ENCODE measurements around the gene GLIS2.
"Not testable (repeated sequence)": the region's sequence is repeated elsewhere in the genome, so short reads cannot be mapped to it uniquely, and the experiment has no call there.

Gene GLIS2

DNA sequence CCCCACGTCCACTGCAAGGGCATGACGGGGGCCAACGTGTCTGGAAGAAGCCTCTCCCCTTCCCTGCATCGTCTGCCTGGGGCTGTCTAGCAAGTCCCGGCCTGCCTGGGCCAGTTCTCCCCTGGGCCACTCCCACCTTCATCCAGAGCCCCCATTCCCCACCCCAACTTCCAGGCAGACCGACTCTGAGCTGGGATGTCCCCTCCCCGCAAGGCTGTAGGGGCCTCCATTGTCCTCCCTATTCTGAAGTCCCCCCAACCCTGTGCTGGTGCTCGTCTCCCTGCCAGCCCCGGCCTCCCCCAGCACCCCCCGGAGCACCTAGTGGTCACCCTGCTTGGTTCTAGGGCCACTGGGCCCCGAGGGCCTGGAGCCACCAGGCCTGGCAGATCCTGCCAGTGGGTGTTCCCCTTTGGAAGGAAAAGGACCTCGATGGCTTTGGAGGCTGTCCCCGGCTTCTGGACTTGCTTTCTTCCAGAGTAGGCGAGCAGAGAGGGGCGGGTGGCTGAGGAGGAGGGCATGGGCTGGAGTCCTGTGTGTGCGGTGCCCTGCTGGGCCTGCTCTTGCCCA, 4.8 kb downstream of the GLIS2 start:
- no peak for DNase-seq (ENCODE audit: low spot score)

GRCh38 chr16:4321286-4322120, 5.6 kb downstream of the GLIS2 start:
- DNase-seq (ENCODE audit: low spot score): no peak

DNA sequence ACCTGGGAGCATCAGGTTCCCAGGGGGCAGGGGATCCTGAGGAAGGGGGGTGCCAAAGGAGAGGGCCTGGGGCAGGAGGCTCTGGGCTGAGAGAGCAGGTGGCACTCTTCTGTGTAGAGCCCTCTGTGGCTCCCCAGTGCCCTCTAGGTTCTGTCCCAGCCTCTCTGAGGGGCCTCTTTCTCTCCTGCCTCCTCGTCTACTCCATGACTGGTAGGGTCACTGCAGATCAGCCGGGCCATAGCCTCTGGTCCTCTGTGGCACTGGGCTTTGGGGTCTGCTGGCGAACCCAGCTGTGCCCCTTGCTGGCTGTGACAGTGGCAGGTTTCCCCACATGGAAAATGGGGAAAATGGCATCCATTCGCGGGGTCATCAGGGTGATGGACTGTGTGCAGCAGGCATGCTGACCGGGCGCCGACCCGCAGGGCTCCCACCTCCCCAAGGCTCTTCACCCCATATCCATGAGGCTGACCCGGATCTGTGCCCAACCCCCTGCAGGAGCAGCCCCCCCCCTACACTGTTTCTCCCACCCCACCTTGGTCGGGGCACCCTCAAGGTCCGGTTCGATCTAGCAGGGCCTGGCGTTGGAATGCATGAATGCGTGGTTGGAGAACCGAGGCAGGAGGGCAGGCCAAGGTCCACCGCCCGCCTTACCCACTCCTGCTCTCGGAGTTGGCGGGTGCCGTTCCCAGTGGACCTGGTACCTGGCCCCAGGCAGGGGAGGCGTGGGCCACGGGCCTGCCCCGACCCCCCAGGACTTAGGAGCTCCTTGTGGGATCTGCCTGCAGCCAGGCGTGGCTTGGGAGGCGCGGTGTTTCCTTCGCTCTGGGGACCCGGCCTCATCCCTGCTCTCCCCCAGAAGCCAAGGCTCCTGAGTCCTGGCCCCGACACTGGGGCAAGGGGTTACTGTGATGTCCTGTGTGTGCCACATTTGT, 6.5 kb downstream of the GLIS2 start:
- no peak for DNase-seq (ENCODE audit: low spot score)

GRCh38 chr16:4323071-4323844, 7.4 kb downstream of the GLIS2 start:
- DNase-seq (ENCODE audit: low spot score): no peak

- DNase-seq (ENCODE audit: low spot score): no peak
These were observed 8.1 kb downstream of the GLIS2 start for GRCh38 chr16:4323845-4324488.

- DNase-seq (ENCODE audit: low spot score): no peak
These were observed 8.8 kb downstream of the GLIS2 start for GRCh38 chr16:4324492-4325252.

DNA sequence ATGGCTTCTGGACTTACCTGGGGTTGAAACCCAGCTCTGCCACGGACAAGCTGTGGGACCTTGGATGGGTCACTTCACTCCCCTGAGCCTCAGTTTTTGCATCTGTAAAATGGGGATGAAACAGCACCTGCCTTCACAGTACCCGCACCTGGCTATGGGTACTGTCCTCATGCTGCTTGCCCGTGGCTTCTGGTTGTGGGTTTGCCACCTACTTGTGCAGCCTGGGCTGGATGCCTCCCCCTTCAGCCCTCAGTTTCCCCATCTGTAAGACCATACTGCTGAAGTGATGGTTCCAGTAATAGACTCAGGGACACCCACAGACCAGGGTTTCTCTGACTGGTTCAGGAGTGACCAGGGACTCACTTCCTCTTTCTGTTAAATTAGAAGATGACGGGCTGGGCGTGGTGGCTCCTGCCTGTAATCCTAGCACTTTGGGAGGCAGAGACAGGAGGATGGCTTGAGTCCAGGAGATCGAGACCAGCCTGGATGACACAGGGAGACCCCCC, 9.4 kb downstream of the GLIS2 start:
- no peak for DNase-seq (ENCODE audit: low spot score)

DNA sequence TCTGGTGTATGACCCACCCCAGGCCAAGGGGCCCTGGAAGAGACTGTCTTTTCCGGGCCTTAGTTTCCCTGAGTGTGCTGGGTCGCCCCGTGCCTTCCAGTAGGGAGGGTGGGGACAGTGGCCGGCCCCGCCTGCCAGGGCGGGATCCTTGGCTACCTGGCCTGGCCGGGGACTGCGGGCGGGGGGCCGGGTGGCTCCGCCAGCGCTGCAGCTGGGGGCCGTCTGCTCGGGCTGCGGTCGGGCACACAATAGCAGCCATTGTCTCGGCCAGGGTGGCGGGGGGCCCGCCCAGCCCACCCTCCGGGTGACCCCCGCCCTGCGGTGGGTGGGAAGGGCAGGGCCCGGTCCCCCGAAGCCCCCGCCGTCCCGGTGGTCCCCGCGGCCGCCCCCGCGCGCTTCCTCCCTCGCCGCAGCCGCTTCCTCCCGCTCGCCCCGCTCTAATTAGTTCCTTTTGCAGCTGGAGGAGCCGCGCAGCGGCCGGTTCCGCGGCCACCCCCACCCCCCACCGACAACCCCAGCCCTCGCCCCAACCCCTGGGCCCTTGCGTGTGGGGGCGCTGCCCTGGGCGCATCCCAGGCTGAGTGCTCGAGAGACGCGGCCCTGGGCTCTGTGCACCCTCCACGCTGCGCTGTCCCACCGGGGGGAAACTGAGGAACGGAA, 11.6 kb downstream of the GLIS2 start:
- DNase-seq (ENCODE audit: low spot score): no peak

DNA sequence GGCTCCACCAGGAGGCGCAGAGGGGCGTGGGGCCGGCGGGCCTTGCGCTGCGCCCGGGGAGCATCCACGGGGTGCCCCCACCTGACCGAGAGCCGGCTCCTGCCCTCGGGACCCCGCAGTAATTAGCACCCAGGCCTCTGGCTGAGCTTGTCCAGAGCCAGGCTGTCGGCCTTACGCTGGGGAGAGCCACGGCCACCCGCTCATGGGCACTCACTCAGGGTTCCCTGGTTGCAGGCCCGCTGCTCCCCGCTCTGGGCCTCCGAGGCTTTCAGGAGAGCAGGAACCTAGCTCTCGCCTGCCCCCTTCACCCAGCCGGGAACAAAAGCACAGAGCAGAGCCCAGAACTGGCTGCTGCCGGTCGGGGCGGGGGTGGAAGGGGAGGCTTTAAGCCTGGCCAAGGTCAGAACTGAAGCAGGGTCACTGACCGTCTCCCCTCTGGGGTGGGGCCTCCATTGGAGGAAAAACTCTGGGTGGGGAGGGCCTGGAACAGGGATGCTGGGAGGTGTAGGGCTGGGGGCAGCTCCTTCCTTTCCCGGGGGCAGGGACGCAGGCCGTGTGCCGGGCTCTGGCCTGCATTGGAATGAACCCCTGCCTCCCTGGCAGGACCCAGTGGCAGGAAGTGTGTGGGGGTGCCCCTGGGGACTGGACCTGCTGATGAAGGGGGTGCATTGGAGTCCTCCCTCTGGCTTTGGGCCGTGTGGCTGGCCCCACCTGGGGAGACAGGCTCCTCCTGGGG, 12.3 kb downstream of the GLIS2 start:
- peak; percentile 54 for DNase-seq (ENCODE audit: low spot score)

GRCh38 chr16:4328782-4329775, 13.2 kb downstream of the GLIS2 start:
- DNase-seq (ENCODE audit: low spot score): no peak

GRCh38 chr16:4330277-4330874, 14.5 kb downstream of the GLIS2 start:
- DNase-seq (ENCODE audit: low spot score): peak; percentile 80

GRCh38 chr16:4332083-4332482, 16.2 kb downstream of the GLIS2 start:
- no peak for DNase-seq (ENCODE audit: low spot score)

DNA sequence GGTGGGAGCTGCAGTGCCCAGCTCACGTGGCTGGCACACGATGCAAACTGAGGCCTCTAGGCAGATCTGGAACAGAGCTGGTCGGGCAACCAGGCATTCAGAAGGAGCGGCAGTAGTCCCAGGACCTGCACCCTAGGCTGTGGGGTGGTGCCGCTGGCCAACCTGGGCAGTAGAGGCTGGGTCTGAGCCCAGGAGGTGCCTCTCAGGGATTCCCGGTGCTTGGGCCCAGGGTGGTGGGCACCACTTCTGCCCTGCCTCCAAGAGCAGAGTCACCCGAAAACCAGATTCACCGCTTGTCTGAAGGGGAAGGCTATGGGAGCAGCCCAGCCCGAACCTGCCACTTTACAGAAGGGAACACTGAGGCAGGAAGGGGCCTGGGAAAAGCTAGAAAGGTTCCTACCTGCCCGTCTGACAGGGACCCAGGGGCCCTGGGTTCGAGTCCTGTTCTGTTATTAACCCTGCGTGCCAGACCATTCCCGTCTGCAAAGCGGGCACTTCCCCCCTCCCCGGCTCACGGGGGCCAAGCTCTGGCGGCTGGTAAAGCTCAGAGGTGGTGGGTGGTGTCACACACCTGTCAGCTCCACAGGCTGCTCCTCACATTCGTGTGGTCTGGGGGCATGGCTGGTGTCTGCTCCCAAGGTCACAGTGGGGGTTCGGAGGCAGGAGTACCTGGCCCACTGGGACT, 16.9 kb downstream of the GLIS2 start:
- no peak for DNase-seq (ENCODE audit: low spot score)

DNA sequence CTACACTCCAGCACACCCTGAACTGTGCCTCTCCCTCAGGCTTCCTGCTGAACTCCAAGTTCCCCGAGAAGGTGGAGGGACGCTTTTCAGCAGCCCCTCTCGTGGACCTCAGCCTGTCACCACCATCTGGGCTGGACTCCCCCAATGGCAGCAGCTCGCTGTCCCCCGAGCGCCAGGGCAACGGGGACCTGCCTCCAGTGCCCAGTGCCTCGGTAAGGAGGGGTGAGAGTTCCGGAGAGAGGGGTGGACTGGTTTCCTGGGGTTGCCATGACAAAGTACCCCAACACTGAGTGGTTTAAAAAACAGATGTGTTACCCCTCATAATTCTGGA, 17.4 kb downstream of the GLIS2 start:
- DNase-seq (ENCODE audit: low spot score): no peak

DNA sequence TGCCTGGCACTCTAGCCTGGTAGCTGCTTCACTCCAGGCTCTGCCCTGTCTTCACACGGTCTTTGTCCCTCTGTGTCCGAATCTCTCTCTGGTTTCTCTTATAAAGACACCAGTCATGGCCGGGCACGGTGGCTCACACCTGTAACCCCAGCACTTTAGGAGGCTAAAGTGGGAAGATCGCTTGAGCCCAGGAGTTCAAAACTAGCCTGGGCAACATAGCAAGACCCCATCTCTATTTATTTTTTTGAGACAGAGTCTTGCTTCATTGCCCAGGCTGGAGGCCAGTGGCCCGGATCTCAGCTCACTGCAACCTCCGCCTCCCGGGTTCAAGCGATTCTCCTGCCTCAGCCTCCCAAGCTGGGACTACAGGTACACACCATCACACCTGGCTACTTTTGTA, 17.8 kb downstream of the GLIS2 start:
- DNase-seq (ENCODE audit: low spot score): not testable (repeated sequence)

- DNase-seq (ENCODE audit: low spot score): no peak
These were observed 19.0 kb downstream of the GLIS2 start for GRCh38 chr16:4334724-4335495.

Data from germinal center (tissue), 1 donor.